MM.1S (cell line): ENCODE data around the gene OR2T34.
"Not testable (repeated sequence)": the region's sequence is repeated elsewhere in the genome, so short reads cannot be mapped to it uniquely, and the experiment has no call there.

ENCODE experiments used
- CTCF ChIP-seq: fragments of 300-600 bp; sonication (generic); IDR thresholded peaks from 2 replicates; pipeline ENCODE4 v1.5.1; 2016; ENCODE audit warnings: antibody characterized with exemption, low read length, mixed read lengths
- EZH2 ChIP-seq: fragments of 300-600 bp; sonication (generic); optimal IDR thresholded peaks from 2 replicates; pipeline ENCODE3; 2017; ENCODE audit warnings: low read depth, mild to moderate bottlenecking, antibody characterized with exemption, low read length, mixed read lengths
- EZH2phosphoT487 ChIP-seq: fragments of 300-600 bp; sonication (generic); IDR thresholded peaks from 2 replicates; pipeline ENCODE4 v1.6.1; 2018; ENCODE audit warnings: antibody characterized with exemption, low read length

- TF ChIP-seq CTCF, EZH2, EZH2phosphoT487: not testable (repeated sequence)
Observed at GRCh38 chr1:248547383-248547782, 27.2 kb downstream of the OR2T34 start.
